Activated CD4-positive, CD25-positive, alpha-beta regulatory T cell treated with anti-CD3 and anti-CD28 coated beads, Interleukin-2, amount 50 U/mL, for 72 hours (primary cell): ENCODE data around the gene OR1J2.
"Not testable (repeated sequence)": the region's sequence is repeated elsewhere in the genome, so short reads cannot be mapped to it uniquely, and the experiment has no call there.

Source experiments
- DNase-seq: peaks from one replicate; pipeline ENCODE4 v3.0.0; 2021

OR1J2 gene, protein sequence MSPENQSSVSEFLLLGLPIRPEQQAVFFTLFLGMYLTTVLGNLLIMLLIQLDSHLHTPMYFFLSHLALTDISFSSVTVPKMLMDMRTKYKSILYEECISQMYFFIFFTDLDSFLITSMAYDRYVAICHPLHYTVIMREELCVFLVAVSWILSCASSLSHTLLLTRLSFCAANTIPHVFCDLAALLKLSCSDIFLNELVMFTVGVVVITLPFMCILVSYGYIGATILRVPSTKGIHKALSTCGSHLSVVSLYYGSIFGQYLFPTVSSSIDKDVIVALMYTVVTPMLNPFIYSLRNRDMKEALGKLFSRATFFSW

DNA sequence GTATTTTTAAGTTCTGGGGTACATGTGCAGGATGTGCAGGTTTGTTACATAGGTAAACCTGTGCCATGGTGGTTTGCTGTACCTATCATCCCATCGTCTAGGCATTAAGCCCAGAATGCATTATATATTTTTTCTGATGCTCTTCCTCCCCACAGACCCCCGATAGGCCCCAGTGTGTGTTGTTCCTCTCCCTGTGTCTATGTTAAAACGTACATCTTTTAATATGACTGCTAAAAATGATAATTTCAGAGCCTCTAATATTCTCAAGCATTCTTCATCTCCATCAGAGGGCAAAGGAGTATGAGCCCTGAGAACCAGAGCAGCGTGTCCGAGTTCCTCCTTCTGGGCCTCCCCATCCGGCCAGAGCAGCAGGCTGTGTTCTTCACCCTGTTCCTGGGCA, at the start of gene OR1J2:
Gene OR1J2, plus strand, starts transcription at position 301 of the 400 bp plus-strand sequence. Its CDS starts 0 bp downstream, at position 301.
- no peak for DNase-seq

DNA sequence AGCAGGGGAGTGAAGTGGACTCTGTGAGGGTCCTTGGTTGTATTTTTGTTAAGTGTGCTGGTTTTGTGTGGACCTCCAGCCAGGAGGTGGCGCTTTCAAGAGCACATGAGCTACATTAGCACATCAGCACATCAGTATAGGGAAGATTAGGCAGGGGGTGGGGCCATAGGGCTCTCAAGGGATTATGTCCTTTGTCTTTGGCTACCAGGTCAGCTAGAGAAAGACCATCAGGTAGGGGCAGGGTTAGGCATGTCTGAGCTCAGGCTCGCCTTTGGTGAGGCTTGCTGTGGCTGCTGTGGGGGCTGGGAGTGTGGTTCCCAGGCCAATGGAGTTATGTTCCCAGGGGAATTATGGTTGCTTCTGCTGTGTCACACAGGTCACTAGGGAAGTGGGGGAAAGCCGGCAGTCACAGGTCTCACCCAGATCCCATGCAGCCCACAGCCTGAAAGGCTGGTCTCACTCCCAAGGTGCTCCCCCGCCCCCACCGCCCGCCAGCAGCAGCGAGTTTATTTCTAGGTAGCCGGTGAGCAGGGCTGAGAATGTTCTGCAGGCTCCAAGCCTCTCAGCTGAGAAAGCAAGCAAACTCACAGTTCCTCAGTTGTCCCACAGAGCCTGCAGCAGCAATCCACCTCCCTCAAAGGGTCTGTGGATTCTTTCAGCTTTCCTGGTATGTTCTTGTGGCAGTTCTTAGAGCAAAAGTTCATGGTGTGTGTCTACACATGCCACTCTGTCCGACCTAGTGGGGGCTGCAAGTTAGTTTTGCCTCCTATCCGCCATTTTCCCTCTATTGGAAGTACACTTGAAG, 46.6 kb upstream of the OR1J2 start:
- DNase-seq = no peak

DNA sequence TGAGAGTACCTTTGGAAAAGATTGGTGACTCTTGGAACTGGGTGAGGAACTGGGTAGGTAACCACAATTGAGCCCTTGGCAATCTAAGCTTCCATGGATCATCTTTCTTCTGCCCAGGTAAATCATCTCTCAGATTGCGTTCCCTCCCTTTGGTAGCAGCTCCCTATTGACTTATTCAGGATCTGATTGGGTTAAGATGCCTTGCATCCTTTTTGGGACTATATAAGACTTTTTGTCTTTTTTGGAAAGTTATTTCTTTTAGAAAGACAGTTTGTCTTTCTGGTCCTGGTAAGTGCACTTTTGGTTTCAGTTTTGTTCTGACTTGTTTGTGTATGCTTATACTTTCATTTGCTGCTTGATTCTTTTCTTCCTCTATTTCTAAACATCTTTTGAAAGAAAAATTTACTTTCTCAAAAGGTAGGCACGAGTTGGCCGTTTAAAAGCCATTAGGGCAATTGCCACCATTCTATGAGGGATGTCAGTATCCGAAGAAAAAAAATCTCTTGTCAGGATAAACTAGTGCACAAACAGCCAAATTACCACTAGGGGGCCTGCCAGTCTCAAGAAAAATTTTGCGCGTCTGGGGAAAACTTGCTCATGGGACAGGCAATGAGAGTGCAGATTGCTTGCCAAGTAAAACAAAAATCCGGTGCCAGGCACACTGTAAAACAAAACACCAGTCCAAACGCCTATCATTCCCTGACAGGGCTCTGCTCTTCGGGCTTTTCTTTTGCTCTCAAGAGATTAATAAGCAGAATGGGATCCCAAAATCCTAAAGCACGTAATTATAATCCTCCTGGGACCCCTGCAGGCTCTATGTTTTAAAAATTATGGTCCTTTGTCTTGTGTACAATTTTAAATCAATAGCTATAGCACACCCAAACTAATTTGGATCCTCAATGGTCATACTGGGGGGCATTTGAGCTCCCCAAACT, 45.7 kb upstream of the OR1J2 start:
- DNase-seq = peak; percentile 61

DNA sequence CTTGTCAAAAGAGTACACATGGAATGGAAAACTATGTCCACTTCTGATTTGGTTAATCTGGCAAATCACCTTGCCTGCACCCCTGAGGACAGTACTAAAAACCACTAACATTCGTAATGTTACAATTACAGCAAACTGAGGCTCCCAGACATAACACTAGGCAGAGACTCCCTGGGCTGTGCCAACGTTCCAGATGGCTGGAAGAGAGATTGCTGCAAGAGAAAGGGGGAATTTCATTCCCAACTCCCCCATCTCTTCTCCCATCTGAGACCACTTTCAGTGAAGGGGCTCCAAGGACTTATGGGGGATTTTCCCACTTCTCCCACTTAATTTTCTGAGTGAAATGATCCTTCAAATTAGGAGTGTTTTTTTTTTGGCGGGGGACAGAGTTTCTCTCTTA, 44.1 kb upstream of the OR1J2 start:
- DNase-seq = no peak

DNA sequence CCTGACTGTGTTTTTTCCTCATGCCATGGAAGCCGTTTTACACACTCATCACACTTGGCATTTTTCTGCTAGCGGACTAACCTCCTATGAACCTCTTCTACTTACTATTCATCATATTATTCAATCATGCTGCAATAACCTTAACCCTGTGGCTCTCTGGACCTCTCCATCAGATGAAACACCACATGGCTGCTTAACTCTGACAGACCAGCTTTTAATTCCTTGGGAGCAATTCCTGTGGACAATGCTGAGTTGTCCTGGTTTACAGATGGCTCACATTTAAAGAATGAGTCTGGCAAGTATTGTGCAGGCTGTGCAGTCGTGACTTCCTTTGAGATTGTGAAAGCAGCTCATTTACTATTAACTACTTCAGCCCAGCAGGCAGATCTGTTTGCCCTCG, 41.9 kb upstream of the OR1J2 start:
- no peak for DNase-seq

DNA sequence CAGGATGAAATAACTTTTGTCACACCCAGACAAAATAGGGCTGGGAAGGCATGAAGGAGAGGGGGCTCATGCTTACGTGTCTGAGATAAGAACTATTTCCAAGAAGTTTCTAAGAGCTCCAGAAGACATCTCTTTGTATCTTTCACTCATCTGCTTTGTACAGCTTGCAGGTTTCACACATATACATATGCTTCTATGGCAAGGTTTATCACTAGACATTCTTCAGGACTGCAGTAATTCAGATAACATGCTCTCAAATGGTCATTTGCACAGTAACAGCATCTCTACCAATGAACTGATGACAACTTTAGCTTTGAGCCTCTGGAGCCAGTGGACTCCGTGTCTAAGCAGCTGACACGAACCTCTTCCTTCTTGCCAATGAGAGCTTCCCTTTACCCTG, 36.0 kb upstream of the OR1J2 start:
- DNase-seq = no peak

DNA sequence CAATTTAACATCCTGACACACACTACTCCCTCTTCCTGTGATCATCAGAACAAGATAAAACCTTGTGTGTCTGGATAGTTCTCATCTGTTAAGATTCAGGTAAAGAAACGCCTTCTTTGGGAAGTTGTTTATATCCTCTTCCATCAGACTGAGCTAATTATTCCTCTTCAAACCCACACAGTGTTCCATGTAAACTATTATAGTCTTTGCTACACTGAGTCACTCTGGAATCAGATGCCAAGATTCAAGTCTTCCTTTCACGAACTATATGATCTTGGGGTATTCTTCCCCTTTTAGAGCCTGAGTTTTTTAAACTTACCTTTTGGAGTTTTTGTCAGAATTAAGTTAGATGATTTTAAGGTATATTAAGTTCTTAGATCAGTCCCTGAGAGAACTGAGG, 34.9 kb upstream of the OR1J2 start:
- no peak for DNase-seq

DNA sequence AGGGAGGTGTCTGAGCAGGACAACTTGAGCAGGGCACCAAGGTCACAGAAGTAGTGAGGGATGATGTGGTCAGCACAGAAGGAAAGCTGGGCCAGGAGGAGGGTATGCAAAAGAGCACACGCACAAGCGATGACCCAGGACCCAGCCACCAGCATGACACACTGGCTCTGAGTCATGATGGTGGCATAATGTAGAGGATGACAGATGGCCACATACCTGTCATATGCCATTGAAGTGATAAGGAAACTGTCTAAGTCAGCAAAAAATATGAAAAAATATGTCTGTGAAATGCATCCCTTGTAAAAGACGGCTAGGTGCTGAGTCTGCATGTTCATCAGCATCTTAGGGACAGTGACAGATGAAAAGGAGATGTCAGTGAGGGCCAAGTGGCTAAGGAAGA, 33.3 kb upstream of the OR1J2 start:
- no peak for DNase-seq

DNA sequence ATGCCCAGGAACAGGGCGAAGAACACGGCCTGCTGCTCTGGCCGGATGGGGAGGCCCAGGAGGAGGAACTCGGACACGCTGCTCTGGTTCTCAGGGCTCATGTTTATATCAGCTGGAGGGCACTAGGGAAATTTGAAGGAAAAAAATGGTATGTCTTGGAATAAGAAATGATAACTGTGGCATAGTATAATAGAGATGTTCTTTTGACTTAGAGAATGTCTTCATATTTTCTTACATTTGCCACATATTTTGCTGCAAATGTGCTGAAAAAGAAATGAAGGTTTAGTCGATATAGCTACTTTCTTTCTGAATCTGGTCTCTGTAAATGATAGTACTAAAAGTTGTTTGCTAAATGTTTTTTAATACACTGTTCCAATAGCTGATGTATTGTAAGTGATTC, 32.8 kb upstream of the OR1J2 start, which contains the start of gene OR1J1:
Gene OR1J1, minus strand, starts transcription at position 101 of the 400 bp plus-strand sequence. Its CDS starts 0 bp downstream, at position 101.
- no peak for DNase-seq

DNA sequence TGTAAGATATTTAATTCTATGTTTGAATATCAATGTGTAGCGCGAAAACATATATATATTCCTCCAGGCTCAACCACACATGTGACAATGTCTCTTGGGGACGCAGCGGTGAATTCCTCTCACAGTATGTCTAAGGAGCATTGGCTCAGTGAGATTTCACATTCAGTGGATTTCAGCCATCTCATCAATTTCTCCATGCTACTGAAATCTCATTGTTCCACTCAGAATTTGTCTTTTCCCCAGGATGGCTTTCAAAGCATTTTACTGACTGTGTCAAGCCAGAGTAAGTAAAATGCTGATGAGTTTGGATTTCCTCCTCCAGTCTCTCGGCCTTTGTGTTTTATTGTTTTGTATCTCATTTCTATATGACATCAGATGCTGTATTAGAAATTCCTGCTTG, 31.5 kb upstream of the OR1J2 start:
- no peak for DNase-seq

DNA sequence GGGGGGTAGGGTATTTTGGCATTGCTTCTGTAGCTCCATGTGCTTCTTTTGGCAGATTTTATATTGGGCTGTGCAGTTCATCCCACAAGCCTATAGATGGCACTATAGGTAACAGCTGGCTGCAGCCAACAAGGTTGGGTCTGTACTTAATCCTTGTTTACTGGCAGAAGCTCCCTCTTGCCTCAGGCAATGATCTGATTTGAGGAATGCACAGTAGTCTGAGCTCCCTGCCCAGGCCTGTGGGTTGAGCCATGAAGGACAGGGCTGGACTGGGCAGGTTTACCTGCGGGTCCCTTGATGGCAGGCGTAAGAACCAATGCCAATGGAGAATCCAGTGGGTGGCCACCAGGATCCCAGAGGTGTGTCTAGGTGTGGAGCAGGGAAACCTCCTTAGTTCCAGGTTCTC, 11.7 kb upstream of the OR1J2 start:
- DNase-seq = no peak

DNA sequence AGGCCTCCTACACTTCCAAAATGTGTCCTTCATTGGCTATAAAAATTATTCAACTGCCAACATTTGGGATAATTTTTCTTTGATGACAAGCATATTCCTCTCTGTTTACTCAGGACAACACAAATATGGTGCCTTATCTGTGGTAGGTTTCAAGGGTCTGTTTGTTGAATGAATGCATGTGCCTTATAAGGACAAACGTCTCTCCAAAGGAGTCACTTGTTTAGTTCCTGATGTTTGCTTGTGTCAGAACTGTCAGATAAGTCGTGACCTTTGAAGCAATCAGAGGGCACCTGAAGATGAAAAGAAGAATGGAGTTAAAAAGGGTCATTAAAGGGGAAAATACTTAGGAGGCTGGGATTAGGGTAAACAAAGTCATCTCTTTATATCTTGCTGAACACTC, 3.6 kb upstream of the OR1J2 start:
- DNase-seq = no peak

DNA sequence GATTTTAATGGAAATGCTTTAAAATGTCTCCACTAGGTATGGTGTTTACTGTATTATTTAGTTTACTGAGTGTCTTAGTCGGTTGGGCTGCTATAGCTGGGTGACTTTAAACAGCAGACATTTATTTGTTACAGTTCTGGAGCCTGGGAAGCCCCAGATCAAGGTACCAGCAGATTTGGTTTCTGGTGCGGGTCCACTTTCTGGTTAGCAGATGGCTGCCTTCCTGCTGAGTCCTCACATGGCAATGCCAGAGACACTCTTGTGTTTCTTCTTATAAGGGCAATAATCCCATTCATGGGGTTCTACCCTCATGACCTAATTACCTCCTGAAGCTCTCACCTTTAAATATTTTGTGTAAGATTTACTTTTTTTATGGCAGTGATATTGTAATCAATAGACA, 7.6 kb downstream of the OR1J2 start:
- DNase-seq = no peak

DNA sequence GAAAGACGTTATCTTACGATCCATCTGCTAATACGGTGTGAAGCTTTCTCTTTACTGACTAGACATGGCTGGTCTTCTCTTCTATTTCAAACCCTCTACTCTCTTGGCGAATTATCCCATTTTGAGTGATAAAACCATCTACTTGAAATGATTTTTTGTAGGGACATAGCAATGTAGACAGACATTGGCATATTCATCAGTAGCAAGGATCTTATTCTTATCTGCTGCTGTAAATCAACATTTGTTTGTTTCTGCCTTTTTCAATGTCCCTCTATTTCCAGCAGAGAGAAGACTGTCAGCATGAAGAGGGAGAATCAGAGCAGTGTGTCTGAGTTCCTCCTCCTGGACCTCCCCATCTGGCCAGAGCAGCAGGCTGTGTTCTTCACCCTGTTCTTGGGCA, 8.2 kb downstream of the OR1J2 start, which contains the start of gene OR1J4:
Gene OR1J4, plus strand, starts transcription at position 301 of the 400 bp plus-strand sequence. Its CDS starts 0 bp downstream, at position 301.
- DNase-seq = no peak

DNA sequence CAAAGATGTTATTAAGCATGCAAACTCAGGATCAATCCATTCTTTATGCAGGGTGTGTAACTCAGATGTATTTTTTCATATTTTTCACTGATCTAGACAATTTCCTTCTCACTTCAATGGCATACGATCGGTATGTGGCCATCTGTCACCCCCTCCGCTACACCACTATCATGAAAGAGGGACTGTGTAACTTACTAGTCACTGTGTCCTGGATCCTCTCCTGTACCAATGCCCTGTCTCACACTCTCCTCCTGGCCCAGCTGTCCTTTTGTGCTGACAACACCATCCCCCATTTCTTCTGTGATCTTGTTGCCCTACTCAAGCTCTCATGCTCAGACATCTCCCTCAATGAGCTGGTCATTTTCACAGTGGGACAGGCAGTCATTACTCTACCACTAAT, 8.8 kb downstream of the OR1J2 start:
- DNase-seq = no peak

DNA sequence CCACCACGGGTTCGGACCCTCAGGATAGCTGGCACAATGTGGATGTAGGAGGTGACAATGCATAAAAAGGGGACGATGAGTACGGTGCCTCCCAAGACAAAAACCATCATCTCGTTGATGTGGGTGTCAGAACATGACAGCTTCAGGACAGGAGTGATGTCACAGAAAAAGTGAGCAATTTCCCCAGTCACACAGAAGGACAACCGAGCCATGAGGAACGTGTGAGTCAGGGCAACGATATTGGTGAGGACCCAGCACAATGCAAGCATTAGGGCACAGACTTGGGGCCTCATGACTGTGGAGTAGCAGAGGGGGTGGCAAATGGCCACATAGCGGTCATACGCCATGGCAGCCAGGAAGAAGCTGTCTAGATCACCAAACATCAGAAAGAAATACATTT, 16.0 kb downstream of the OR1J2 start:
- no peak for DNase-seq

DNA sequence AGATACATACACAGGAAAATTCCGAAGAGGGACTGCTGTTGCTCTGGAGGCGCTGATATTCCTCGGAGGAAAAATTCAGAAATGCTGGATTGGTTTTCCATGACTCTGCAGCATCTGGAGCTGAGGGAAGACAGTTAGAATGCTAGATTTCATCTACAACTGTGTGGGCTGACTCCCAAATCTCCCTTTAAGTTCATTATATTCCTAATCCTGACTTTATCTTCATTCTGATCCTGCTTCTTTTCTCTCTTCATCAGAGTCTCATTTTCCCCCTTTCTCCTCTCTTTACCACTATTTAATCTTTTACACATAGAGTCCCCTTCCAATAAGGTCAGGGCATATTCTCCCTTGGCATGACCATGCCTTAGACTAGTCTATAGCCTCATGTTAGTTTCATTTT, 16.6 kb downstream of the OR1J2 start, which contains the start of gene OR1N1:
Gene OR1N1, minus strand, starts transcription at position 101 of the 400 bp plus-strand sequence. Its CDS starts 0 bp downstream, at position 101.
- no peak for DNase-seq

DNA sequence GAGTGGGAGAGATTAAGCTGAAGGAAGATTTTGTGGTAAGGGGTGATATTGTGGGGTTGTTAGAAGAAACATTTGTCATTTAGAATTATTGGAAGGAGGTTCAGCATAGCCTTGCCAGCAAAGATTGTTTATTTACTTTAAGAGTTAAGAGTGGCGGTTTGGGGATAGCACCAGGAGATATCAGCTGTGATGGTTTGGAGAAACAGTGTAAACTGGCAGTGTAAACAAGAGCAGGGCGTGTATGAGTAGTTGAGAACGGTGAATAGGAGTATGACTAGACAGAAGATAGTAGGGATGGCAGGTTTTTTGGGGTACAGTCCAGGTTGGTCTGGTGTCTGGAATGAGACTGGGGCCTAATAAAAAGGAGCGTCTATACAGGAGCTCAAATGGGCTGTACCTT, 20.6 kb downstream of the OR1J2 start:
- DNase-seq = not testable (repeated sequence)

DNA sequence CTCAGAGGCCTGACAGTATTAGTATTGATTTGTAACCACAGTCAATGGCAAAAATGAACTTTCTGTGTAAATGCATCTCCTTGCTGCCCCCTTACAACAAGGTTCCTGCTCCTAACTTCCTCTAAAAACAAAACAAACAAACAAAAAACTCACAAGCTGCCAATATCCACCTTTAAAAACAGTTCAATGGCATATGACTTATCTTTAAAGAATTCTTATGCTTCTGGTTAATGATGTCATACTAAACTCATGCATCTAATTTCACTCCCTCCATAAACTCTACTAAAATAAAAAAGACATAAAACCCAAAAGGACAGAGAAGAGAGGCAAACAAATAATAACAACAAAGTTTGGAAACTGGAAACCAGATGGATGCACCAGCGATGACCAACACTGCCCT, 25.5 kb downstream of the OR1J2 start:
- no peak for DNase-seq

DNA sequence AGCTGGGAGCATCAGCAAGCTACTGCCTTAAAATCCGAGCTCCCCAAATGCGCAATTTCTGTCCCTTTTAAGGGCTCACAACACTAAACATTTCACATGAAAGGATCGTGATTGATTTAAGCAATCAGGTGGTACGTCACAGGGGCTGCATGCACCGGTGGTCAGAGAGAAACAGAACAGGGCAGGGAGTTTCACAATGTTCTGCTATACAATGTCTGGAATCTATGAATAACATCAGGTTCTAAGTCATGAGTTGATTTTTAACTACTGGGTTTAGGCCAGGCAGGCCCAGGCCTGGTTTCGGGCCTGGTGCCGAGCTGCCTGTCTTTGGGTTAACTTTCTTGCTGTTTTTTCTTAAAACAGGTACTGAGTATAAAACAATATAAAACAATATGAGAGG, 26.5 kb downstream of the OR1J2 start:
- not testable (repeated sequence) for DNase-seq

DNA sequence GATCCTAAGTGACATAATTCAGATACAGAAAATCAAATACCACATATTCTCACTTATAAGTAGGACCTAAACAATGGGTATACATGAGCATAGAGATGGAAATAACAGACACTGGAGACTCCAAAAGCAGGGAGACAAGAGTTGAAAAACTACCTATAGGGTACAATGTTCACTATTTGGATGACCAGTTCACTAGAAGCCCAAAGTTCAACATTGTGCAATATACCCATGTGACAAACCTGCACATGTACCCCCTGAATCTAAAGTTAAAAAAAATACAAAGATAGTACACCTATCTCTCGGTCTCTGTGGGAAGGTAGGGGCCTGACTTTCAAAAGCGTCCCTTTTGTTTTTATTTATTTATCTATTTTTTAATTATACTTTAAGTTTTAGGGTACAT, 28.2 kb downstream of the OR1J2 start:
- no peak for DNase-seq

DNA sequence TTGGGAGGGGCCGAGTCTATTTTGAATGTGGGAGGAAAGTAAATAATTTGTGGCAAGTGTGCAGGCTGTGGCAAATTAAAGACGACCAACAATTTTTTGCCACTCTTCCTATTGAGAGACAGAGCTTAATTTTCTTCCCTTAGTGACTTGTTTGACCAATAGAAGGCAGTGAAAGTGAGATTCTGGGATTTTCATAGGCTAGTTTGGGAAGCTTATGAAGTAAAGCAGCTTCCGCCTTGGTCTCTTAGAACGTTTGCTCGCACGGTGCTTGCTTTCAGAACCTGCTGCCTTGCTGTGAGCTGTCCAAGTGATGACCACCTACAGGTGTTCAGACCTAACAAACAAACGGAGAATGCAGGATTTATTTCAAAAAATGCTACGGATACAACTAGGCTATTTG, 35.6 kb downstream of the OR1J2 start:
- DNase-seq = no peak

DNA sequence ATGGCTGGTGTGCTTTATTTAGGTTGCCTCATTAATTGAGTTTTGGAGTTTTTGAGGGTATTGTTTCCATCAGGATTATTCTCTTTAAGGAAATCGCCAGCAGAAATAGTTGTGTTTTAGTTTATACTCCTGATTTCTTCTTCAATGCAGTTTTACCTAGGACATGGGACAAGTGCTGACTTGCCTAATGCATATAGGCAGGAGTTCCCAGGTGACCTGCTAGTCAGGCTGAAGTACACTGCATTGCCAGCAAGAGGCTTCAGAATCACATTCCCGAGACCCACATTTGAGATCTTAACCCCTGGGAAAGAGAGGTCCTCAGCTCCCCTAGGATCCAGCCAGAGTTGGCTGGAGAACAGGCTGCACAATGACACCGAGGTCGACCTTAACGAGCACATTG, 40.8 kb downstream of the OR1J2 start:
- no peak for DNase-seq
